Common myeloid progenitor, CD34-positive (primary cell): ENCODE data around the gene TOMM34.

Experiments
- CTCF ChIA-PET: fragments of 350-600 bp; sonication (Branson Sonifier 250); formaldehyde crosslinking; loops from one replicate; lab custom pipeline; 2021; ENCODE audit warnings: antibody characterized with exemption; lab: Charles Lee
- POLR2A ChIA-PET: fragments of 350-600 bp; sonication (Branson Sonifier 250); formaldehyde crosslinking; loops from one replicate; lab custom pipeline; 2021; ENCODE audit warnings: antibody characterized with exemption; lab: Charles Lee
- DNase-seq, 3 donors: peaks; one replicate each; pipeline versions ENCODE4 v3.0.0 to v3.0.0-alpha.2; 2013
- H3K27ac ChIP-seq, 2 experiments: 1 replicate in 1 of 2; 2 replicates in 1 of 2; pipeline ENCODE4 v1.7.0; 2013; ENCODE audit warnings: inconsistent platforms in 2 of 2, low read length in 2 of 2, mild to moderate bottlenecking in 2 of 2, low read depth in 1 of 2, moderate library complexity in 1 of 2; ENCODE audit not compliant: severe bottlenecking in 2 of 2, insufficient read depth in 1 of 2, poor library complexity in 1 of 2
- H3K27me3 ChIP-seq, 5 experiments: replicated peaks in 2 of 5; 1 replicate in 3 of 5; 2 replicates in 2 of 5; pipeline versions ENCODE4 v1.6.1 to v1.7.0; 2013; ENCODE audit warnings: low read length in 4 of 5, mild to moderate bottlenecking in 2 of 5, moderate library complexity in 2 of 5, inconsistent platforms in 1 of 5; ENCODE audit not compliant: insufficient read depth in 5 of 5, control insufficient read depth in 4 of 5
- H3K36me3 ChIP-seq, 4 experiments: 1 replicate in 2 of 4; 2 replicates in 2 of 4; pipeline versions ENCODE4 v1.6.1 to v1.7.0; 2013; ENCODE audit warnings: low read length in 3 of 4, control low read depth in 1 of 4, mild to moderate bottlenecking in 1 of 4; ENCODE audit not compliant: control insufficient read depth in 4 of 4, insufficient read depth in 4 of 4
- H3K4me1 ChIP-seq, 4 experiments: 1 replicate in 3 of 4; 2 replicates in 1 of 4; pipeline versions ENCODE4 v1.6.1 to v1.7.1; 2013; ENCODE audit warnings: low read length in 3 of 4, mild to moderate bottlenecking in 3 of 4, control low read depth in 1 of 4, inconsistent platforms in 1 of 4, moderate library complexity in 1 of 4; ENCODE audit not compliant: control insufficient read depth in 4 of 4, insufficient read depth in 4 of 4; ENCODE audit errors: control extremely low read depth in 1 of 4
- H3K4me3 ChIP-seq, 7 experiments: 1 replicate in 4 of 7; 2 replicates in 3 of 7; pipeline versions ENCODE4 v1.5.1 to v1.7.0; 2013; ENCODE audit warnings: mild to moderate bottlenecking in 7 of 7, low read length in 6 of 7, moderate library complexity in 6 of 7, inconsistent platforms in 2 of 7, low read depth in 2 of 7, control low read depth in 1 of 7; ENCODE audit not compliant: insufficient read depth in 4 of 7, control insufficient read depth in 1 of 7; ENCODE audit errors: extremely low read depth in 1 of 7
- H3K9me3 ChIP-seq, 5 experiments: 1 replicate in 4 of 5; 2 replicates in 1 of 5; pipeline versions ENCODE4 v1.6.1 to v1.7.1; 2013; ENCODE audit warnings: low read length in 4 of 5, mild to moderate bottlenecking in 2 of 5, inconsistent platforms in 1 of 5, low read depth in 1 of 5, moderate library complexity in 1 of 5; ENCODE audit not compliant: control insufficient read depth in 4 of 5, insufficient read depth in 2 of 5; ENCODE audit errors: control extremely low read depth in 1 of 5
- WGBS: methylation state at CpG from one replicate; pipeline ENCODE4 v1.1.5; 2013; ENCODE audit not compliant: insufficient coverage; 5-methylcytosine and 5-hydroxymethylcytosine counted together

Gene TOMM34

DNA sequence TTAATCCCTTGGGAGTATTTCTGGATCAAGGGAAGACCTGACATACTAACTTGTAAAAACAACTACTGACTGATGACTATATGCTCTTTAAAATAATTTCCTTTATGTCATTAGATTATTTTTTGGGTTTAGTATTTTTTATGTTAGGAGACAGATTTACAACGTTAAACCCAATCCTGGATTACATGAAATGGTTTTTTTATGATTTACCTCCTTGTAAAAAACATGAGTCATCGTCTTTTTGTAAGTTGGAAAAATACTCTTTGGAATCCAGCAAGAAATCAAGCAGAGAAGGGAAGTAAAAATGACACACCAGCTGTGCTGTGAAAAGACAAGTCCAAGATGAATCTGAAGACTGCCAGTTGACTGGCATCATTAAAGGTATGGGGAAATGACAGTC, 12.9 kb upstream of the TOMM34 start:
- Histone ChIP-seq H3K4me3 (no peak overlapping the region), H3K27ac (peak overlapping the region in 1 of 2 experiments; percentile 46), H3K27me3 (no peaks in the 10 kb centered on the region), H3K4me1 (peaks cover 37 to 58% (median 44%) of the 10 kb centered on the region in 4 experiments), H3K9me3 (no peaks in the 10 kb centered on the region), H3K36me3 (peaks cover 12 to 35% (median 25%) of the 10 kb centered on the region in 4 experiments)
- POLR2A ChIA-PET: no interaction called here
- CTCF ChIA-PET: no interaction called here
- WGBS: no CpG with 5 or more reads among the region's 2 CpGs
- DNase-seq: peak in 2 of 3 donors; percentile 56 to 66

DNA sequence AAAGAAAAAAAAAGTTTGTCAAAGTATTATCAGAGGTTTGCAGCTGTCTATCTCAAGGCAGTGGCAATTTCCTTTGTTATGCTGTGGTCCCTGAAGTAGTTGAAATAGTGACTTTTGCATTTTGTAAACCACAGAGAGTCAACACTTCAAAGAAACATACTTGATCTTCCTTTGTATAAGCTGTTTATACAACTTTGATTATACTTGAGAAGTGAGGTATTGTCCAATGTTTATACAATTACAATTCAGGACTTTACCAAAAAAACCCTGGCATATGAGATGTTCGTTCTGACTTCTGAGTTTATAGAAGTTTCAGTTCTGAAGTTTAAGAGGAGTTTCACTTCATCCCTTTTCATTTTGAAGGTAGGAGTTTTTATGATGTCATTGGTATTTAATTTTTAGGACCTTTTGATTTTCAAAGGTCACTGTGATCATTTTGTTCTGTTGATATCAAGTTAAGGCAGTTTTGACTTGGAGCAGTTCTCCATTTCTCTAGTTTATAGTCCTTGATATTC, 10.1 kb upstream of the TOMM34 start:
- no CpG with 5 or more reads among the region's 1 CpG for WGBS
- Histone ChIP-seq H3K27ac (peak overlapping the region; percentile 76 to 85), H3K4me1 (peaks cover 48 to 70% (median 56%) of the 10 kb centered on the region in 4 experiments), H3K9me3 (no peaks in the 10 kb centered on the region), H3K4me3 (peak overlapping the region in 6 of 7 experiments; percentile 10 to 98 (median 43)), H3K36me3 (peaks cover 10 to 30% (median 16%) of the 10 kb centered on the region in 4 experiments), H3K27me3 (no peaks in the 10 kb centered on the region)
- DNase-seq: peak; percentile 87 to 97 (median 96)
- POLR2A ChIA-PET: interaction anchor here (0.6 to 1.1 kb wide), 3 partner anchors 11 to 763 kb away, joined by 3 to 4 read pairs (median 3); no protein-coding TSS in a partner anchor
- CTCF ChIA-PET: interaction anchor here (1.4 to 2.3 kb wide), 4 partner anchors 9 to 41 kb away, joined by 5 to 9 read pairs (median 7); no protein-coding TSS in a partner anchor

DNA sequence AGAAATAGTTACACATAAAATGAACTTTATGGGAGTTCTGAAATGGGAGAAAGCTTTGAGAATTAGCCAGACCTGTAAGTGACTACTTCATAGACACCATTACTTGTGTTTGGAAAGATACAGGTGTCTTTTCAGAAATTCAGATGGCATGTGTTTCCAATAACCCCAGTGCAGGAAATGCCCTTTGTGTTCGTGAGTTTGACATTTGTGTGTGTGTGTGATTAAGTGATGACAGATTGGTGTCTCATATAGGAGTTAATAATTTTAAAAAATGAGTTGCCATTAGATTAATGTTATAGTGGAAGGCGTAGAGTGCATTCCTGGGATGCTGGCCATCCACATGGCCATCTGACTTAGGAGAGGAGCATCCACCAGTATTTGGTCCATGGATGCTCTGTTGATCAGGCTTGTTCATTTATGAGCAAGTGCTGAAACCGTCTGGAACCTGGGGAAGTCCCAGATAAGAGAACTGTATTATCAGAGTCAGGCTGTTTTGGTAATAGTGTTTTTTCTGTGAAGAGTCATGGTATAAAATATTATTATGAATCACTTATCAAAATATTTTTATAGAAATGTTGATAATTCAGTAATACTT, 9.2 kb upstream of the TOMM34 start:
- 38% methylated on average over 3 of the region's 3 CpGs for WGBS

DNA sequence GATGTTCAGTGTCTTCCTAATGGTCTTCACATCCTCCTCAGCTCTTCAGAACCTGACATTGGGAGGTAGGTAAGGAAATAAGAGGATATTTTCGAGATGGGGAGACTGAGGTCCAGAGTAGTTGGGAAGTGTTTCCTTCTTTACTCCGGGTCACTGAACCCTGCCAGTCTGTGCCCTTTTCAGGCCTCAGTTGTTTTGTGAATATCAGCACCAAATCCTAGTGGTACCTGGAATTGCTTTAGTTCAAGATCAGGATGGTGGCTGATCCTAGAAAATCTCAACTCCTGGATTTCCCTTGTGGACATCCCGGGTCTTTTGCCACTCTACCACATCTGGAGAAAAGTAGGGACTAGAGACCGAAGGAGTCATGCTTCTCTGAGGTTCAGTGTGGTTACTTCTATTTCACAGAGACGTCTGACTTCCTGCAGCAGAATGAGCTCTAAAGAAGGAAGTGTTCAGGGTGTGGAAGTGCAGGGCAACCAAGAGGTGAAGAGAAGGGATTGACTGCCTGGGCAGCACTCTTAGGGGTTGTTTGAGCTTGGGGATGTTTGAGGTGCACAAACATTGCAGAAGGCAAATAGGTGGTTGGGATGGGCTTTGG, 7.1 kb upstream of the TOMM34 start:
- DNase-seq: peak; percentile 46 to 85 (median 79)
- CTCF ChIA-PET: interaction anchor here (0.6 to 2.5 kb wide), 5 partner anchors 11 to 53 kb away, joined by 3 to 20 read pairs (median 3); no protein-coding TSS in a partner anchor

More for the DNA sequence above, 9.2 kb upstream of the TOMM34 start:
- Histone ChIP-seq H3K4me1 (peaks cover 48 to 70% (median 56%) of the 10 kb centered on the region in 4 experiments), H3K9me3 (no peaks in the 10 kb centered on the region), H3K27me3 (no peaks in the 10 kb centered on the region), H3K4me3 (peak overlapping the region in 2 of 7 experiments; percentile 46 to 98), H3K27ac (peak overlapping the region in 1 of 2 experiments; percentile 85), H3K36me3 (peaks cover 3 to 21% (median 9%) of the 10 kb centered on the region in 4 experiments)
- ChIA-PET POLR2A (interaction anchor here (1.0 kb wide), 1 partner anchor 12 kb away, joined by 3 read pairs; no protein-coding TSS in a partner anchor), CTCF (interaction anchor here (0.7 to 1.9 kb wide), 2 partner anchors 9 to 10 kb away, joined by 3 to 9 read pairs; no protein-coding TSS in a partner anchor)
- peak in 2 of 3 donors; percentile 43 to 52 for DNase-seq

DNA sequence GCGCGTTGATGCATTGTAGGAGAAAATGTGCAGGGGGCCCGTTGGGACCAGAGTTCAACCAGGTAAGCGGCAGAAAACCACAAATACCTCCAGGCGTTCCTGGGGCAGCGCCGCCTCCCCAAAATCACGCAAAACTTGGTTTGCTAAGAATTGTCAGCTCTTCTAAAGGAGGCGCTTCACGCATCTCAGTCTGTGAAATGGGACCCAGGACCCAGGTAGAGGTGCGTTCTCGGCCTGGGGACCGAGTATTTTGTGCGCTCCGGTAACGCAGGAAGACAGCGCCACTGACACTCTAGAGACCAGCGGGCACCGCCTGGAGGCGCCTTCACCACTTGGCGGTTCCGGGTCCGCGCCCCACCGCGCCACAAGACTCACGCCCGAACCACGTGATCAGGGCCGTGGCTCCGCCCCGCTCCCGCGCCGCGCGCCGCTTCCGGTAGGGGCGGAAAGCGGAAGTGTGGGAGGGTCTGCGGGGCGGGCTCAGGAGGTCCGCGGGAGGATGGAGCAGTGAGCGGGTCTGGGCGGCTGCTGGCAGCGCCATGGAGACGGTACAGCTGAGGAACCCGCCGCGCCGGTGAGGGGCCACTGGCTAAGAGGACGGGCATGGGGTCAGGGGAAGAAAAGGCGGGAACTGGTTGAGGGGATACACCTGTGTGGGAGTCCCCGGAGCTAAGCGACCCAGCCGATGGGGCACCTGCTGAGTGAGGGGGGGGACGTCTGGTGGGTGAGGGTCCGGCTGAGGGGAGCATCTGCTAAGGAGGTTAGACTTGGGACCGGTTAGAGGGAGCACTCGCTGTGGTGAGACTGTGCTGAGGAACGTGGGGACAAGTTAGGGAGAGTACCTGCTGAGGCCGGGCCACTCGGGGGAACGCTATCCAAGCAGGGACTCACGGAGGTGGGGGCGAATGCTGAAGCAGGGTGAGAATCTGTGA, 6.1 kb upstream of the TOMM34 start, which contains the start of gene STK4:
Gene STK4 (plus strand): TSS at position 483 of the 932 bp plus-strand sequence. CDS start 57 bp downstream, at position 540.
- Histone ChIP-seq H3K4me3 (peak within 1 kb of the TSS; percentile 74 to 98 (median 92)), H3K9me3 (no peaks in the 10 kb centered on the region), H3K36me3 (no peaks in the 10 kb centered on the region), H3K27ac (peak within 1 kb of the TSS; percentile 73 to 88), H3K4me1 (peaks cover 39 to 68% (median 48%) of the 10 kb centered on the region in 4 experiments), H3K27me3 (no peaks in the 10 kb centered on the region)
- WGBS: under 1% methylated on average over 67 of the region's 68 CpGs
- ChIA-PET POLR2A (interaction anchor here (1.3 kb wide), 1 partner anchor 36 kb away, joined by 4 read pairs; no protein-coding TSS in a partner anchor), CTCF (interaction anchor here (1.0 to 2.6 kb wide), 6 partner anchors 12 to 54 kb away, joined by 3 to 20 read pairs (median 6); no protein-coding TSS in a partner anchor)
- peak; percentile 96 to 98 (median 98) for DNase-seq

More for the DNA sequence above, 7.1 kb upstream of the TOMM34 start:
- Histone ChIP-seq H3K9me3 (no peaks in the 10 kb centered on the region), H3K27me3 (no peaks in the 10 kb centered on the region), H3K27ac (peak overlapping the region; percentile 73 to 88), H3K4me1 (peaks cover 48 to 67% (median 57%) of the 10 kb centered on the region in 4 experiments), H3K4me3 (peak overlapping the region; percentile 74 to 98 (median 92)), H3K36me3 (peaks cover 0 to 4% (median 1%) of the 10 kb centered on the region in 4 experiments)
- POLR2A ChIA-PET: interaction anchor here (0.7 kb wide), 1 partner anchor 12 kb away, joined by 3 read pairs; no protein-coding TSS in a partner anchor
- whole genome bisulfite sequencing: 7% methylated on average over 3 of the region's 5 CpGs

DNA sequence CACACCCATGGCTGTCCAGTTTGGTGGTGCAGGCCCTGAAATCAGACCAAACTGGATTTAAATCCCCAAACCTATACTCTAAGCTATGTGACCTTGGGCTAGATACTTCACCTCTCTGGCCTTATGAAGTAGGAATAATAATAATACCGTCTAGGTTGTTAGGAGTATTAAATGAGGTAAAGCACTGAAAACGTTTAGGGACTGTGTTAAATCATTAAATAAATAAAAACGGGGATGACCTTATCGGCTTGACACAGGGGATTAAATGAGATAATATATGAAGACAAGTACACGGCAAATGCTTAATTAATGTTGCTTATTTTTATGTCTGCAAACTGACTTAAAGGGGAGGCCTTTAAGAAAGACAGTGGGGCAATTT, 5.4 kb upstream of the TOMM34 start:
- peaks cover 34 to 68% (median 44%) of the 10 kb centered on the region in 4 experiments for H3K4me1 ChIP-seq

More for the DNA sequence above, 5.4 kb upstream of the TOMM34 start:
- Histone ChIP-seq H3K27me3 (no peaks in the 10 kb centered on the region), H3K36me3 (no peaks in the 10 kb centered on the region), H3K27ac (peak overlapping the region; percentile 67 to 88), H3K9me3 (no peaks in the 10 kb centered on the region), H3K4me3 (peak overlapping the region; percentile 74 to 98 (median 92))
- 71% methylated on average over 4 of the region's 5 CpGs for WGBS
- POLR2A ChIA-PET: interaction anchor here (1.3 kb wide), 1 partner anchor 37 kb away, joined by 4 read pairs; no protein-coding TSS in a partner anchor
- CTCF ChIA-PET: interaction anchor here (0.7 to 2.6 kb wide), 7 partner anchors 13 to 55 kb away, joined by 3 to 20 read pairs (median 8); no protein-coding TSS in a partner anchor
- DNase-seq: no peak
